GM19238 (cell line): Measurements from ENCODE around the gene YEATS4.

ENCODE experiments used
- DNase-seq: peaks from one replicate; pipeline ENCODE4 v3.0.0; 2011; ENCODE audit warnings: low spot score; ENCODE audit not compliant: insufficient read length

Gene YEATS4

GRCh38 chr12:69341328-69341727 lies 18.2 kb upstream of the YEATS4 start:
- no peak for DNase-seq

- no peak for DNase-seq
Measured at GRCh38 chr12:69342421-69342820, 17.1 kb upstream of the YEATS4 start.

- no peak for DNase-seq
Measured at GRCh38 chr12:69343357-69343756, 16.2 kb upstream of the YEATS4 start.

GRCh38 chr12:69343885-69344612 lies 15.5 kb upstream of the YEATS4 start:
- no peak for DNase-seq

GRCh38 chr12:69345077-69345476 lies 14.5 kb upstream of the YEATS4 start:
- no peak for DNase-seq

- no peak for DNase-seq
Measured at GRCh38 chr12:69345742-69346141, 13.8 kb upstream of the YEATS4 start.

- DNase-seq, result no peak
Measured at GRCh38 chr12:69348162-69348938, 11.2 kb upstream of the YEATS4 start, which contains the start of gene LYZ. Gene LYZ (plus strand): TSS chr12:69348381. CDS start chr12:69348409, 28 bp downstream.

GRCh38 chr12:69350002-69350626 lies 9.4 kb upstream of the YEATS4 start:
- DNase-seq, result no peak

- no peak for DNase-seq
Measured at GRCh38 chr12:69350777-69351176, 8.8 kb upstream of the YEATS4 start.

- DNase-seq, result no peak
Measured at GRCh38 chr12:69351462-69352236, 7.9 kb upstream of the YEATS4 start.

GRCh38 chr12:69352904-69353303 lies 6.6 kb upstream of the YEATS4 start:
- DNase-seq, result no peak

- DNase-seq, result no peak
Measured at GRCh38 chr12:69354172-69354555, 5.4 kb upstream of the YEATS4 start.

- no peak for DNase-seq
Measured at GRCh38 chr12:69354556-69355187, 4.9 kb upstream of the YEATS4 start.

- DNase-seq, result no peak
Measured at GRCh38 chr12:69355363-69356028, 4.0 kb upstream of the YEATS4 start.

GRCh38 chr12:69360348-69360672 lies 767 bp downstream of the YEATS4 start:
- no peak for DNase-seq

GRCh38 chr12:69366796-69367195 lies 7.3 kb downstream of the YEATS4 start:
- DNase-seq, result no peak

- no peak for DNase-seq
Measured at GRCh38 chr12:69368171-69368570, 8.6 kb downstream of the YEATS4 start.

GRCh38 chr12:69383074-69383473 lies 23.5 kb downstream of the YEATS4 start:
- DNase-seq, result no peak

- DNase-seq, result no peak
Measured at GRCh38 chr12:69385038-69385437, 25.5 kb downstream of the YEATS4 start.

GRCh38 chr12:69386921-69387320 lies 27.4 kb downstream of the YEATS4 start:
- DNase-seq, result no peak

GRCh38 chr12:69388371-69388770 lies 28.8 kb downstream of the YEATS4 start:
- no peak for DNase-seq
